GM20000 (cell line): ENCODE results near the gene TNFAIP1.

ENCODE experiments used
- DNase-seq: peaks from one replicate; pipeline ENCODE4 v3.0.0; 2012; ENCODE audit warnings: low spot score
- CTCF ChIP-seq: IDR thresholded peaks from 2 replicates; pipeline ENCODE4 v1.5.1; 2012; ENCODE audit warnings: mild to moderate bottlenecking, control low read depth; ENCODE audit errors: extremely low read depth, missing control alignments

TNFAIP1 gene

GRCh38 chr17:28347261-28347891 lies 11.8 kb downstream of the TNFAIP1 start:
- TF ChIP-seq CTCF = no peak
- DNase-seq = no peak

- TF ChIP-seq CTCF = no peak
- DNase-seq = no peak
Measured at GRCh38 chr17:28348979-28349378, 13.4 kb downstream of the TNFAIP1 start.

- no peak for DNase-seq
- no peak for TF ChIP-seq CTCF
Measured at GRCh38 chr17:28350271-28350670, 14.7 kb downstream of the TNFAIP1 start.

GRCh38 chr17:28357061-28357900 lies 21.7 kb downstream of the TNFAIP1 start, which contains the start of gene POLDIP2:
Gene POLDIP2, minus strand, starts transcription at chr17:28357527. Its CDS starts 79 bp downstream, at chr17:28357448.
- TF ChIP-seq CTCF = no peak

GRCh38 chr17:28357901-28358197 lies 22.3 kb downstream of the TNFAIP1 start:
- peak; percentile 41 for DNase-seq
- TF ChIP-seq CTCF = no peak

More at GRCh38 chr17:28357061-28357900, 21.7 kb downstream of the TNFAIP1 start, which contains the start of gene POLDIP2:
- peak; percentile 98 for DNase-seq

GRCh38 chr17:28363186-28363585 lies 27.6 kb downstream of the TNFAIP1 start:
- no peak for DNase-seq
- no peak for TF ChIP-seq CTCF
